C4-2B (cell line): ENCODE measurements around the gene IFNA5.

Experiments used
- H3K27ac ChIP-seq: fragments of 450-650 bp; 2 replicates; pipeline ENCODE4 v1.5.1; 2017
- CTCF ChIP-seq: fragments of 450-650 bp; conservative IDR thresholded peaks from 2 replicates; pipeline ENCODE4 v1.5.1; 2017; ENCODE audit warnings: mild to moderate bottlenecking
- ZFX ChIP-seq: fragments of 450-650 bp; IDR thresholded peaks from 2 replicates; pipeline ENCODE4 v1.6.1; 2017

The IFNA5 gene

GRCh38 chr9:21289848-21290247 is 15.3 kb downstream of the IFNA5 start:
- TF ChIP-seq ZFX: no peak
- no peak for TF ChIP-seq CTCF
- H3K27ac ChIP-seq: no peak overlapping the region

GRCh38 chr9:21287280-21287679 is 17.8 kb downstream of the IFNA5 start:
- H3K27ac ChIP-seq: no peak overlapping the region
- TF ChIP-seq ZFX (no peak), CTCF (no peak)

GRCh38 chr9:21286659-21287058 is 18.5 kb downstream of the IFNA5 start:
- H3K27ac ChIP-seq: no peak overlapping the region
- no peak for TF ChIP-seq CTCF
- no peak for TF ChIP-seq ZFX

- TF ChIP-seq CTCF (no peak), ZFX (no peak)
- H3K27ac ChIP-seq: no peak overlapping the region
These were observed 19.0 kb downstream of the IFNA5 start for GRCh38 chr9:21286099-21286498.

- TF ChIP-seq CTCF: no peak
- TF ChIP-seq ZFX: no peak
- H3K27ac ChIP-seq: no peak overlapping the region
These were observed 23.8 kb downstream of the IFNA5 start for GRCh38 chr9:21281275-21281674.

GRCh38 chr9:21268347-21268657 is 36.8 kb downstream of the IFNA5 start:
- TF ChIP-seq ZFX (no peak), CTCF (no peak)
- H3K27ac ChIP-seq: no peak overlapping the region

GRCh38 chr9:21267485-21268346 is 37.4 kb downstream of the IFNA5 start:
- no peak overlapping the region for H3K27ac ChIP-seq
- TF ChIP-seq CTCF (no peak), ZFX (no peak)
